Measurements from ENCODE around the gene LHX1. TPM values are rescaled to one million over a fixed set of nuclear protein-coding genes. Genes with fewer than 3 reads are reported as not detected.

LHX1 gene
- total RNA-seq, 4 donors from 2014 or later = not detected

- TF ChIP-seq, protein P1, sequence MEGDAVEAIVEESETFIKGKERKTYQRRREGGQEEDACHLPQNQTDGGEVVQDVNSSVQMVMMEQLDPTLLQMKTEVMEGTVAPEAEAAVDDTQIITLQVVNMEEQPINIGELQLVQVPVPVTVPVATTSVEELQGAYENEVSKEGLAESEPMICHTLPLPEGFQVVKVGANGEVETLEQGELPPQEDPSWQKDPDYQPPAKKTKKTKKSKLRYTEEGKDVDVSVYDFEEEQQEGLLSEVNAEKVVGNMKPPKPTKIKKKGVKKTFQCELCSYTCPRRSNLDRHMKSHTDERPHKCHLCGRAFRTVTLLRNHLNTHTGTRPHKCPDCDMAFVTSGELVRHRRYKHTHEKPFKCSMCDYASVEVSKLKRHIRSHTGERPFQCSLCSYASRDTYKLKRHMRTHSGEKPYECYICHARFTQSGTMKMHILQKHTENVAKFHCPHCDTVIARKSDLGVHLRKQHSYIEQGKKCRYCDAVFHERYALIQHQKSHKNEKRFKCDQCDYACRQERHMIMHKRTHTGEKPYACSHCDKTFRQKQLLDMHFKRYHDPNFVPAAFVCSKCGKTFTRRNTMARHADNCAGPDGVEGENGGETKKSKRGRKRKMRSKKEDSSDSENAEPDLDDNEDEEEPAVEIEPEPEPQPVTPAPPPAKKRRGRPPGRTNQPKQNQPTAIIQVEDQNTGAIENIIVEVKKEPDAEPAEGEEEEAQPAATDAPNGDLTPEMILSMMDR (IDR thresholded peaks at IDR 0.05; ENCODE audit: low read depth) = no peak
Observed at GRCh38 chr17:36894925-36895324, 42.4 kb upstream of the LHX1 start.

GRCh38 chr17:36899250-36900159 lies 37.8 kb upstream of the LHX1 start:
- TF ChIP-seq, protein P1 (IDR thresholded peaks at IDR 0.05; ENCODE audit: low read depth) = no peak

DNA sequence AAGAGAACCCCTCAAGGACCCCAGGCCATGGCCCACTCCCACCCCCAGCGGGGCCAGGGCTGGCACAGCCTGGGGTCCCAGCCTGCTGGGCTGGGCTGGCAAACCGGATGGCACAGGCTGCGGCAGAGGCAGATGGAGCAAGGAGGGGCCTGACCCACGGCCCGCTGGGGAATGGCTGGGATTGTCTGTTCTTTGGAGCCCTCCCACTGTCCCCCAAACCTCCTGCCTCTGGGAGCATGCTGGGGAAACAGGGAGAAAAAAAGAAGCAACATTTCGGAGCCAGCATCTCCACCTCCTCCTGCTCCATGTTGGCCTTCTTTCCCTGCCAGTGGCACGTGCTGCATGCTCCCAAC lies 37.1 kb upstream of the LHX1 start:
- TF ChIP-seq, protein P1 (IDR thresholded peaks at IDR 0.05; ENCODE audit: low read depth) = no peak

GRCh38 chr17:36901506-36901905 lies 35.8 kb upstream of the LHX1 start:
- TF ChIP-seq, protein P1 (IDR thresholded peaks at IDR 0.05; ENCODE audit: low read depth) = no peak

DNA sequence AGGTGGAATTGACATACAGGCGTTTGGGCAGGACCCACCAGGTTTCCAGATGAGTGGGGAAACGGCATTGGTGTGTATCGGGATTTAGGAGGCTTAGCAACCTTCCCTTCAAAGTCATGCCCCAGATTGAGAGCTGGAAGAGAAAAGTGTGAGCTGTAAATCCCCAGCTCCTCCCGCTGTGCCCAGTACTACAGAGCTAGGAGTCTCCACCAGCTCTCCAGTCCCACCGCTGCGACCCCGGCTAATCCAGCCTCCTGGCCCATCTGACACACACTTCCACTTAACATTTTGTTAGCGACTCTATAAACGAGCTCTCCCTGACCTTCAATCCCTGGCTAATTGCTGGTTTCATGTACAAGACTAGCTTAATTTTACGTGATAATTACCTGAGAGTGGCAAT lies 29.9 kb upstream of the LHX1 start:
- TF ChIP-seq, protein P1 (IDR thresholded peaks at IDR 0.05; ENCODE audit: low read depth) = no peak

- TF ChIP-seq, protein P1 (IDR thresholded peaks at IDR 0.05; ENCODE audit: low read depth) = no peak
Observed at GRCh38 chr17:36910513-36910912, 26.8 kb upstream of the LHX1 start.

DNA sequence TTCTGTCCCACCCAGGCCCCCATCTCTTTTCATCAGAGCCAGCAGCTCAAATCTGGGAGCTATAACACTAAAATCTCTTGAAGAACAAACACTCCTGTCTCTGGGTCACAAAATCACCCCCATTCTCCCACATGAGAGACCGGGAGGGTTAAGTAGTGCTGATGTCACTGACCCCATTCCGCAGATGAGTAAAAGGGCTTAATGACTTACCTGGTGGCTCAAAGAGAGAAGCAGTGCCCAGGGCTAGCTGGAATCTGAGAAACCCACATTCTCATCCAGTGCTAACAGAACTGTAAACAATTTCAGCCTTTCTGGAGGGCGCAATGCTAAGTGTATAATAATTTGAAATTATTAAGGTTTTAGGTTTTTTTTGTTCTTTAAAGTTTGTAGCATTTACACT lies 26.3 kb upstream of the LHX1 start:
- TF ChIP-seq, protein P1 (IDR thresholded peaks at IDR 0.05; ENCODE audit: low read depth) = no peak

All from subcutaneous adipose tissue (tissue), 4 donors.